Uterus (tissue), 4 donors: Measurements from ENCODE around the gene USP40. TPM values are rescaled to one million over a fixed set of nuclear protein-coding genes. Genes with fewer than 3 reads are reported as not detected.

Experiments
- DNase-seq, 2 donors: peaks; one replicate each; pipeline ENCODE4 v3.0.0-alpha.2; 2019 to 2020
- H3K27ac ChIP-seq, 2 donors: fragments of 200-600 bp; sonication (generic); 1 replicate in 1 of 2; 2 replicates in 1 of 2; pipeline ENCODE4 v1.5.1; 2016 to 2018
- H3K27me3 ChIP-seq, 2 donors: fragments of 200-600 bp; sonication (generic); one replicate each; pipeline ENCODE4 v1.5.1; 2018 to 2019; ENCODE audit warnings: control low read depth in 1 of 2
- H3K36me3 ChIP-seq, 2 donors: fragments of 200-600 bp; sonication (generic); one replicate each; pipeline ENCODE4 v1.5.1; 2019; ENCODE audit warnings: control low read depth in 1 of 2
- H3K4me1 ChIP-seq, 2 donors: fragments of 200-600 bp; sonication (generic); one replicate each; pipeline ENCODE4 v1.5.1; 2018 to 2019; ENCODE audit warnings: control low read depth in 1 of 2
- H3K4me3 ChIP-seq, 2 donors: fragments of 200-600 bp; sonication (generic); 1 replicate in 1 of 2; 2 replicates in 1 of 2; pipeline ENCODE4 v1.5.1; 2018 to 2019; ENCODE audit warnings: mild to moderate bottlenecking in 1 of 2
- H3K9me3 ChIP-seq, 2 donors: fragments of 200-600 bp; sonication (generic); one replicate each; pipeline ENCODE4 v1.5.1; 2019; ENCODE audit warnings: control low read depth in 1 of 2
- CTCF ChIP-seq, 4 experiments: fragments of 200-600 bp in 2 of 4; fragments of 450-650 bp in 2 of 4; sonication (generic) in 2 of 4; IDR thresholded peaks; one replicate each; pipeline ENCODE4 v1.5.1; 2016 to 2019; ENCODE audit warnings: antibody characterized with exemption in 4 of 4, mild to moderate bottlenecking in 2 of 4, moderate library complexity in 1 of 4
- POLR2A ChIP-seq, 2 donors: fragments of 450-650 bp; IDR thresholded peaks; one replicate each; pipeline ENCODE4 v1.6.1; 2016; ENCODE audit warnings: antibody characterized with exemption in 2 of 2, mild to moderate bottlenecking in 1 of 2, moderate library complexity in 1 of 2
- intact Hi-C: fragments of 100-400 bp; cut with DNase I; formaldehyde crosslinking; loops from one replicate; pipeline ENCODE4 v1.15.1; 2023; ENCODE audit warnings: low total_unique reads
- total RNA-seq, 4 donors: library from RNA; depleted of rRNA in 3 of 4; stranded (reverse); fragments of >200 nt in 3 of 4; gene quantifications; one replicate each; pipeline versions ENCODE4 v1.1.0 to v1.2.4, GENCODE V29; 2014 to 2023
- donor health status: DM: yes; HTN: yes; CAD: no.

Gene USP40
- total RNA-seq, 4 donors from 2014 or later, result 14.7 to 60.2 (median 49.5) TPM

GRCh38 chr2:233428008-233428407 lies 138.6 kb downstream of the USP40 start:
- intact Hi-C loops, result no loop called here
- H3K4me3 ChIP-seq, result no peak overlapping the region
- H3K4me1 ChIP-seq, result no peaks in the 10 kb centered on the region
- no peaks in the 10 kb centered on the region for H3K9me3 ChIP-seq
- H3K27ac ChIP-seq, result no peak overlapping the region
- H3K36me3 ChIP-seq, result no peaks in the 10 kb centered on the region
- DNase-seq, result no peak
- no peak for TF ChIP-seq POLR2A (IDR thresholded peaks at IDR 0.05)
- no peak for TF ChIP-seq CTCF (IDR thresholded peaks at IDR 0.05)
- H3K27me3 ChIP-seq, result no peaks in the 10 kb centered on the region

GRCh38 chr2:233426619-233427342 lies 139.8 kb downstream of the USP40 start:
- DNase-seq, result no peak
- no peak overlapping the region for H3K4me3 ChIP-seq
- TF ChIP-seq CTCF (IDR thresholded peaks at IDR 0.05) (no peak), POLR2A (IDR thresholded peaks at IDR 0.05) (no peak)
- H3K36me3 ChIP-seq, result no peaks in the 10 kb centered on the region
- intact Hi-C loops, result no loop called here
- H3K4me1 ChIP-seq, result no peaks in the 10 kb centered on the region
- H3K27me3 ChIP-seq, result no peaks in the 10 kb centered on the region
- H3K9me3 ChIP-seq, result no peaks in the 10 kb centered on the region
- no peak overlapping the region for H3K27ac ChIP-seq

Other genes with a start within 250 kb of the USP40 start
- gene DGKD, start 212.3 kb downstream of the USP40 start, total RNA-seq, result 10 to 100 TPM in 3 of 4 donors, 1 to 10 TPM in 1; 5.0 to 46.1 (median 28.0) TPM
- gene UGT1A8, start 50.9 kb upstream of the USP40 start, total RNA-seq, result not detected
- gene UGT1A10, start 69.7 kb upstream of the USP40 start, total RNA-seq, result not detected
- not detected for gene UGT1A9, start 105.1 kb upstream of the USP40 start, total RNA-seq
- under 1 TPM in 1 of 4 donors, not detected in 3; 0.29 TPM for gene UGT1A7, start 115.1 kb upstream of the USP40 start, total RNA-seq
- gene UGT1A6, start 126.1 kb upstream of the USP40 start, total RNA-seq, result not detected
- not detected for gene UGT1A5, start 146.1 kb upstream of the USP40 start, total RNA-seq
- gene UGT1A4, start 152.0 kb upstream of the USP40 start, total RNA-seq, result not detected
- not detected for gene UGT1A3, start 162.3 kb upstream of the USP40 start, total RNA-seq
- not detected for gene UGT1A1, start 193.5 kb upstream of the USP40 start, total RNA-seq
- gene MROH2A, start 211.5 kb upstream of the USP40 start, total RNA-seq, result not detected